ENCODE data around the gene PAIP2B. TPM values are rescaled to one million over a fixed set of nuclear protein-coding genes. Genes with fewer than 3 reads are reported as not detected.

PAIP2B gene
- total and polyA plus RNA-seq, 10 of the 15 experiments (the other 5 are each of a cell fraction or from before 2014, with no cell fraction given): 0.06 to 0.79 (median 0.32) TPM

GRCh38 chr2:71207601-71208000 lies 19.3 kb downstream of the PAIP2B start:
- DNase-seq (ENCODE audit: low read depth, low spot score) (no peak), ATAC-seq (no peak), FAIRE-seq (no peak)
- Histone ChIP-seq H3K27ac (ENCODE audit: control insufficient read depth, insufficient read depth) (no peak overlapping the region), H3K4me2 (ENCODE audit: control insufficient read depth, insufficient read depth) (no peak overlapping the region), H3K27me3 (replicated peaks in 1 of 2; ENCODE audit: control insufficient read depth in 2 of 2, insufficient read depth in 2 of 2, low read length in 1 of 2) (no peaks in the 10 kb centered on the region; a peak in 1 of 4 replicates), H4K20me1 (ENCODE audit: control insufficient read depth, insufficient read depth) (no peaks in the 10 kb centered on the region), H2AFZ (ENCODE audit: control insufficient read depth, low read depth, low read length) (no peak overlapping the region), H3K36me3 (ENCODE audit: control insufficient read depth in 2 of 2, insufficient read depth in 2 of 2, low read length in 1 of 2) (no peaks in the 10 kb centered on the region), H3K9ac (ENCODE audit: control insufficient read depth, insufficient read depth, low read length) (no peak overlapping the region), H3K4me1 (ENCODE audit: control insufficient read depth, insufficient read depth, low read length) (no peaks in the 10 kb centered on the region), H3K9me3 (replicated peaks; ENCODE audit: control insufficient read depth, insufficient read depth, low read length) (no peaks in the 10 kb centered on the region), H3K4me3 (no peak overlapping the region), H3K79me2 (ENCODE audit: control insufficient read depth, insufficient read depth, low read length) (no peaks in the 10 kb centered on the region)
- ChIA-PET RAD21 (ENCODE audit: unreplicated experiment) (no interaction called here), CTCF (no interaction called here), POLR2A (no interaction called here), SMC1A (ENCODE audit: uncharacterized antibody, unreplicated experiment) (interaction anchor here (1.1 to 1.2 kb wide), 2 partner anchors 8 to 11 kb away, joined by 3 to 4 read pairs; no protein-coding TSS in a partner anchor)
- TF ChIP-seq POLR2A (IDR thresholded peaks at IDR 0.05; ENCODE audit: low read depth, low read length) (no peak), SMAD5 (IDR thresholded peaks at IDR 0.05; ENCODE audit: low read depth) (no peak), CBX3 (IDR thresholded peaks at IDR 0.05; ENCODE audit: borderline replicate concordance, low read depth) (no peak)
- BruUV-seq (replicated peaks): no TSS peak
- WGBS (ENCODE audit: insufficient coverage, insufficient replicate concordance, low lambda C conversion rate, missing lambda C conversion rate): 0% methylated on average over 1 of the region's 1 CpG
- in situ Hi-C loops (cut with MboI) (no loop called here), intact Hi-C loops (cut with micrococcal nuclease; ENCODE audit: unreplicated experiment) (no loop called here)

- no peaks in the 10 kb centered on the region; a peak in 1 of 4 replicates for H3K27me3 ChIP-seq (replicated peaks in 1 of 2; ENCODE audit: control insufficient read depth in 2 of 2, insufficient read depth in 2 of 2, low read length in 1 of 2)
- no peak for FAIRE-seq
- no peaks in the 10 kb centered on the region for H3K4me1 ChIP-seq (ENCODE audit: control insufficient read depth, insufficient read depth, low read length)
- H3K27ac ChIP-seq (ENCODE audit: control insufficient read depth, insufficient read depth): no peak overlapping the region
- TF ChIP-seq RAD51 (IDR thresholded peaks at IDR 0.05) (no peak), RELB (IDR thresholded peaks at IDR 0.05; ENCODE audit: low read depth) (no peak), MXI1 (IDR thresholded peaks at IDR 0.05; ENCODE audit: low read depth, low read length) (no peak), ATF3 (IDR thresholded peaks at IDR 0.05; ENCODE audit: borderline replicate concordance, extremely low read depth, low read depth, low read length) (no peak), ASH2L (IDR thresholded peaks at IDR 0.05; ENCODE audit: borderline replicate concordance, low read depth) (no peak)
- ChIA-PET CTCF (no interaction called here), SMC1A (ENCODE audit: uncharacterized antibody, unreplicated experiment) (interaction anchor here (1.1 to 1.2 kb wide), 3 partner anchors 10 to 324 kb away, joined by 3 to 4 read pairs (median 3); no protein-coding TSS in a partner anchor), RAD21 (ENCODE audit: unreplicated experiment) (no interaction called here), POLR2A (no interaction called here)
- H3K36me3 ChIP-seq (ENCODE audit: control insufficient read depth in 2 of 2, insufficient read depth in 2 of 2, low read length in 1 of 2): no peaks in the 10 kb centered on the region
- H3K9me3 ChIP-seq (replicated peaks; ENCODE audit: control insufficient read depth, insufficient read depth, low read length): no peaks in the 10 kb centered on the region
- no TSS peak for BruUV-seq (replicated peaks)
- no peak for ATAC-seq
- H3K79me2 ChIP-seq (ENCODE audit: control insufficient read depth, insufficient read depth, low read length): no peaks in the 10 kb centered on the region
- H3K9ac ChIP-seq (ENCODE audit: control insufficient read depth, insufficient read depth, low read length): no peak overlapping the region
- H2AFZ ChIP-seq (ENCODE audit: control insufficient read depth, low read depth, low read length): no peak overlapping the region
- no peak overlapping the region for H3K4me3 ChIP-seq
- no peaks in the 10 kb centered on the region for H4K20me1 ChIP-seq (ENCODE audit: control insufficient read depth, insufficient read depth)
- in situ Hi-C loops (cut with MboI): no loop called here
- intact Hi-C loops (cut with micrococcal nuclease; ENCODE audit: unreplicated experiment): no loop called here
- H3K4me2 ChIP-seq (ENCODE audit: control insufficient read depth, insufficient read depth): no peak overlapping the region
- DNase-seq (ENCODE audit: low read depth, low spot score): no peak
Observed at GRCh38 chr2:71206271-71206670, 20.6 kb downstream of the PAIP2B start.
